Measurements from ENCODE around the gene PLXNA2.

The PLXNA2 gene

GRCh38 chr1:208175508-208175895, 68.7 kb downstream of the PLXNA2 start:
- DNase-seq: no peak

- no peak for DNase-seq
Observed at GRCh38 chr1:208174731-208175507, 69.3 kb downstream of the PLXNA2 start.

DNA sequence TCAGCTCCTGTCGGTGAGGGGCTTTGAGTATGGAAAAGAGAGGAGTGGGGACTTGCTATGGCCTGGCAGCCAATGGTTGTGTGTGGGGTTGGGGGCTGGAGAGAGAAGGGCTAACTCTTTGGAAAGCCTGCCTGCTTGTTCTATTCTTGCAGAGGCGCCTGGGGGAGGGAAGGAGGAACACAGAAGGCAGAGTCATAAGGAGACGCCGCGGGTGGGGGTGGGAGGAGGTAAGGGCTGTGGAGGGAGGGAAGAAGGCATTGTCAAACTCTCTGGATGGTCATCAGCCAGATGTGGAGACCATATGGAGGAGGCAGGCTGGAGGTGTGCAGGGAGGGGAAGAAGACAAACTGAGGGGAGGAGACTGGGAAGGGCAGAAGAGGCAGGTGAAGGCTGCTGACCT, 70.0 kb downstream of the PLXNA2 start:
- no peak for DNase-seq

- no peak for DNase-seq
Observed at GRCh38 chr1:208173749-208174148, 70.4 kb downstream of the PLXNA2 start.

- no peak for DNase-seq
Observed at GRCh38 chr1:208172423-208173145, 71.6 kb downstream of the PLXNA2 start.

DNA sequence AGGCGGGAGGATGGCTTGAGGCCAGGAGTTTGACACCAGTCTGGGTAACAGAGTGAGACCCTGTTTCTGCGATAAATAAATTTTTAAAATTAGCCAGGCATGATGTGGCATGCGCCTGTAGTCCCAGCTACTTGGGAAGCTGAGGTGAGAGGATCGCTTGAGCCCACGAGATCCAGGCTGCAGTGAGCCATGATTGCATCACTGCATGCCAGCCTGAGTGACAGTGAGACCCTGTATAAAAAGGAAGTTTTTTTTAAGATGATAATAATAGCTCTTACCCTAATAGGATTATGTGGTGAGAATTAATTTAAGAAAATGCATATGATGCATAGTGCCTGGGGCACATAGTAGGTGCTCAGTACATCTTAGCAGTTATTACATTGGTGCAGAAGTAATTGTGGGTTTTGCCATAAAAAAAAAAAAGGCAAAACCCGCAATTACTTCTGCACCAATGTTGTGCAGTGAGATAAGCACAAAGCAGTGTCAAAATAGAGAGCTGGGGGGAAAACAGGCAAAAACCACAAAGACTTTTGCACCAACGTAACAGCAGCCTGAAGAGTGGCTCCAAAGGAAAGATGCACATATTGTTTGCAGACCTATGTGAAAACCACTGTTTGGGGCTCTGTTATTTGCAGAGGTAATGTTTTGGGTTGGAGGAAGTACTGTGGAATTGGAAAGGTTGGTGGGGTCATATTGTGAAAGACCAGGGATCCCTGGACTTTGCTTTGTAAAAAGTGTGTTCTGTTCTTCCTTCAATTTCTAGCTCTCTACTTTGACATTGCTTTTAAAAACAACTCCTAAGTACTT, 72.4 kb downstream of the PLXNA2 start:
- no peak for DNase-seq

DNA sequence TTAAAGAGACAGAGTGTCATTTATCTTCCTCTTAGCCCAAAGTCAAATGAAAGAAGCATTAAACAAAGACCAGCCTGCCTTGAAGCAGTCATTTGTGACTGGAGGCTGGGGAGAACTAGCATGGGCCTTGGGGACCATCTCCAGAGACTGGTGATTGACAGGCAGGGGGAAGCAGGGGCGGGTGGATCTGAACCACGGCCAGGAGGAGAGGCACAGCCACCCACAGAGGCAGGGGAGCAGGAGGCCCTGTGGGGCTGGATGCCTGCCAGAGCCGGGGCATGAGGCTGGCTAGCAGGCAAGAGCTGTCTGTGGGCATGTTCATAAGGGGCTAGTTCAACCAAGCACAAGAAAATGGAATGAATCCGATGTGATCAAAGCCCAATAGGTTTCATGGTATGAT, 73.9 kb downstream of the PLXNA2 start:
- DNase-seq: no peak

GRCh38 chr1:208169081-208169879, 74.9 kb downstream of the PLXNA2 start:
- no peak for DNase-seq

DNA sequence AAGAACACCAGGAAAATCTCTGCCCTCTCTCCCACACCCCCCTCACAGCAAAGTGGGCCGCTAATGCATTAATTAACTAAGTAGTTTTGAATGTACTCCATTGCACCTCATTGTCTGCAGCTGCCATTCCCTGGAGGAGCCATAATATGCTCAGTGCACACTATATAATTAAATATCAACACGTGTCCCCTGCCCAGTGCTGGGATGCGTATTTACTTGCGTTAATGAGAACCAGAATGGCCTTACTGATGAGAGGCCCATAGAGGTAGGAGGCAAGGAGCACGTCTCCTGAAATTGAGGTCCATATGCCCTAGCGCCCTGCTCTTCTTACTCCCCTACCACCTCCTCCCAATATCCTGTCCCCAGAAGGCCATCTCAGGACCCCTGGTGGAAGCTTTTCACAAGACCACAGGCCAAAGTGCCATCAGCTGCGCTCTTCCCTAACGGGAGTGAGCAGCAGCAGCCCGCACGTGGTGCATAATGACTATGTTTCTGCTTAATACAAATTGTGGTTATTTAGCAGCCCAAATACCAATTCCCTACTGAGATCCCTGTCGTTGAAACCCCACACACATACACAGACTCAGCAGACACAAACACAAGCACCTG, 76.8 kb downstream of the PLXNA2 start:
- no peak for DNase-seq

DNA sequence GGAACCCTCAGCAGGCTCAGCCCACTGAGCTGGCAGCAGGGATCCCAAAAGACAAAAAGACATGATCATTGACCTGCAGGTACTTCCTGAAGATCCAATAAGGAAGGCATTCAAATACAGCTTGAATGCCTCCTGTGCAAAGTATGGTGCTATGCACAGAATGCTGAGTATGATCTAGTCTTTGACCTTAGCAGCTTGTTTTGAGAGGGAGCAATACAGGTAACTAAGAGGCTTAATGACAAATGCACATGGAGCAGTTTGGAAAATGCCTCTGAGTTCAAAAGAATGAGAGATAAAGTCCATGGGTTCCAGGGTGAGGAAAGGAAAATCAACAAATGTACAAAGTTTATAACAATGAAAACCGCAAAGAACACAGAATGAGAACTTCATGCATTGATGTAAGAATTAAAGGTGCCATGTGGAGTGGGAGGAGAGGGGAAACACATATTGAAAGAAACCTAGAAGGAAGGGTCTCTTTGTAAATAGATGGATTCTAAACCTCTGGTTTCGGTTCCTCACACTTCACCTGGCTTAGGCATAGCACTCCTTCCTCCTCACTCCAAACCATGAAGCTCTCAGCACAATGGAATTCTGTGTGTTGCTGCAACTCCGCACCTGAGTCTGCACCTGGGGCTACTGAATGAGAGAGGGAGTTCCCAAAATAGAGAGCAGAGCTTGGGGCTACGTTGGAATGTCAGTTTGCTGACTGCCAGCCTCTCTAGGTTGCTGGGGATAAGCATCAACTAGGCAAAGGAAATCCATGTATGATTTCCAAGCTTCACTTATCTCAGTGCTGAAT, 77.6 kb downstream of the PLXNA2 start:
- DNase-seq: no peak

DNA sequence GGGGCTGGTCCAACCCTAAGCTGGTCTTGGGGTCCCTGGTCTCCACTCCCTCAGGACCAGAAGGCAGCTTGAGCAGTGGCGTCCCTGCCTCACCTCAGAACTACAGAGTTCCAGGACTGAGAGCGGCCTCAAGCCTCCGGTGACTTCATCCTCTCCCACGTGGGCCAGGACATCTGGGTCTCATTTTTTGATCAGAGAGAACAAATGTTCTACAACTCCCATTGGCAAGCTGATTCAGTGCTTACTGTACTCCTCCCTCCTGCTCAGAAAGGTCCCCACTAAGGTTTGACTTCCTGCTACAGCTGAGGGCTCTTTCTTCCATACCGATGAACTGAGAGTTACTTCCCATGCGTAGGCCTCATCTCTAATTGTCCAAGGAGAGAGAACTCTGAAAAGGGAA, 78.5 kb downstream of the PLXNA2 start:
- no peak for DNase-seq

- no peak for DNase-seq
Observed at GRCh38 chr1:208164609-208165008, 79.6 kb downstream of the PLXNA2 start.

- no peak for DNase-seq
Observed at GRCh38 chr1:208163539-208163938, 80.6 kb downstream of the PLXNA2 start.

DNA sequence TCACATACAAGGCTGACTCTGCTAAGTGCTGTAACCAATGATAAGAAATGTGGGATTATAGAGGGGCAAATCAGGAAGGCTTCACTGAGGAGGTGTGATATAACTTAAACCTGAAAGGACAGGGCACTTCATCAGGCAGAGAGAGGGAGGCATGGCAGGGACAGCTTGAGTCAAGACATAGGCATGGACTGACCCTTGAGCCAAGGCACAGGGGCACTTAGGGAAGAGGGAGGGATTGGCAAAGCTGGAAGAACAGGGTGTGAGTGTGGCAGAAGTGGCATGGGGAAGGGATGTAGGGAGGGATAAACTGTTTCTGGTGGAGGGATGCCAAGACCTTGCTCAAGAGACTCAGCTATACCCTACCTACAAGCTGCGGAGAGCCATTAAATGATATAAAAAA, 81.3 kb downstream of the PLXNA2 start:
- DNase-seq: no peak

DNA sequence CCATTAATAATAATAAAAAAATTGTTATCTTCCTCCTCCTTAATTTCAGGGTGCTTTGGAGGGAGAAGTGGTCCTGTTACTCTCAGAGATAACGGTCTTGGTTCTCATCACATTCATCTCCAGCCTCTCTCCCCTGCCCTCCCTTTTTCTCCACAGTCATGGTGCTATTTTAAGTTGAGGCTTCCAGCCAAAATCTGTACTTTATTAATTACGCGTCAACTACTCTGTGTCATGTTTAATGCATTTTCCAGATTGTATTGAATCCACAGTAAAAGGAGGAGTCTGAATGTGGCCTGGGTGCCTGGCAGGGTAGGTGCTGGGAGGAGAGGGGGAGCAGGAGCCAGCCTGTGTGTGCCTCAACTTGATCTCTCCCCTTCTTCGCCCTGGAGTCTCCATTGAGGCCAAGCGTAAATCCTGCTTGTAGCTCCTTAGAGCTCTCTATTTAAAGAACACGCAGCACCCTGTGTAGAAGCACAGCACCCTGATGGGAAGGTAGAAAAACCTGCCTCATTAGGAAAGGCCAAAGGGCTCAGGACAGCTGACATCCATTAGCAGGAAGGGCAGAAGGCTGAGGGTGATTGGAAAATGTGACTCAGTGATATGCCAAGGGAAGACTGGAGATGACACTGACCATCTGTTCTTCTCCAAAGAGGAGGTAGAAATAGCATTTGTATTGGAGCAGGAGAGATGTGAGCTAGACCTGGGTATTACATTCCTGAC, 82.4 kb downstream of the PLXNA2 start:
- no peak for DNase-seq

DNA sequence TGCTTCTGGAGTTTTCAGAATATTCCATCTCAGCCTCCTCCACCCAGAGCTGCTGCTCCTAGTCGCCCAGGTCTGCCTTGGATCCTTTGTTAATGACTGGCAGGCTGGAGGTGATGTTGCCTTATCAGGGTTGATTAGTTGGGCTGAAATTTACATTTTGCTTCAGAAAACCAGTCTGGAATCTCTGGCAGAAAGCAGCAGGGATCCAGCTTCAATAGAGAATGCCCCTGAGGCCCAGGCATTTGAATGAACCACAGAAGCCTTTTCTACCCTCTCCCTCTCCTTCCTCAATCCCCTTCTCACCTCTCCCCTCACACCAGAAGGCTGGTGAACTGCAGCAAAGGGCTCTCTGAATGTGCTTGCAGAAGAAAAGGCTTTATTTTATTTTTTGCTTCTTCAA, 83.2 kb downstream of the PLXNA2 start:
- no peak for DNase-seq

GRCh38 chr1:208160259-208160819, 83.8 kb downstream of the PLXNA2 start:
- no peak for DNase-seq

DNA sequence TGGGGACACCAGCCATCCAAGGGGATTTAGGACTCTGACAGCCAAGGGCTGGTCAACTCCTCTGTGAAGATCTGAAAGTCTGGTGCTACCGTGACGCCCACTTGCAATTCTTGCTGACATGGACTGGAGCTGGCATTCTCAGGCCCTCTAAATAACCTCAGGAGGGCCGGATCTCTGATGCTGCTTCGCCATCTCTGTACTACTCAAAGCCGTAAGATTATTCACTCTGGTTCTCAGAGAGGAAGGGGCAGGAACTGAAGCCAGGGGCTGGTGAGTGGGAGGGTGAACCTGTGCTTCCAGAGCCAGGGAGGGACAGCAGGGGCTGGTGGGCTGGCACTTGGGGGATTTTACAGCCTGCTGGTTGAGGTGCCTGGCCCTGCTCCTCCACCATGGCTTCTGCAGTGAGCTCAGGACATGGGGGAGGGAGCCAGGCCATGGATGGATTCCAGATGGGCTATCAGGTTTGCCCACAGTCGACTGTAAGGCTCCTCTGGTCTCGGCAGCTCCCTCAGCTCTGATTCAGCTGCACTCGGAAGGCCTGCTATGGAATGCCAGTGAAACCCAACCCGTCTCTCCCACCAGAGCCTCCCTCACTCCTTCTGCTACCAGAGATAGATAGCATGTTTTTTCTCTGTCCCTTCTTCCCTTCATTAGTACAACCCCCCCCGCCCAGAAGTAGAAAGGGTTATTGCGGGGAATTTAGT, 84.5 kb downstream of the PLXNA2 start:
- no peak for DNase-seq

- DNase-seq: no peak
Observed at GRCh38 chr1:208158640-208159554, 85.3 kb downstream of the PLXNA2 start.

All from SIG-M5 (cell line).